BLaER1 (cell line): ENCODE measurements around the gene APOH.

Experiments used
- H3K27ac ChIP-seq: shearing (Covaris generic); formaldehyde crosslinking; 2 replicates; pipeline ENCODE4 v1.8.1; 2022
- H3K27me3 ChIP-seq: shearing (Covaris generic); formaldehyde crosslinking; 2 replicates; pipeline ENCODE4 v1.8.1; 2022
- H3K36me3 ChIP-seq: shearing (Covaris generic); formaldehyde crosslinking; 2 replicates; pipeline ENCODE4 v1.8.1; 2022
- H3K4me1 ChIP-seq: shearing (Covaris generic); formaldehyde crosslinking; 2 replicates; pipeline ENCODE4 v1.8.1; 2022
- H3K4me2 ChIP-seq: shearing (Covaris generic); formaldehyde crosslinking; 2 replicates; pipeline ENCODE4 v1.8.1; 2022
- H3K4me3 ChIP-seq: shearing (Covaris generic); formaldehyde crosslinking; 2 replicates; pipeline ENCODE4 v1.8.1; 2022
- H3K9ac ChIP-seq: shearing (Covaris generic); formaldehyde crosslinking; 2 replicates; pipeline ENCODE4 v1.8.1; 2022
- H3K9me3 ChIP-seq: shearing (Covaris generic); formaldehyde crosslinking; 2 replicates; pipeline ENCODE4 v1.8.1; 2022
- H4K20me1 ChIP-seq: shearing (Covaris generic); formaldehyde crosslinking; 2 replicates; pipeline ENCODE4 v1.8.1; 2022
- Cebpa-rat ChIP-seq: shearing (Covaris generic); IDR thresholded peaks from 2 replicates; pipeline ENCODE4 v1.8.1; 2022

APOH gene

DNA sequence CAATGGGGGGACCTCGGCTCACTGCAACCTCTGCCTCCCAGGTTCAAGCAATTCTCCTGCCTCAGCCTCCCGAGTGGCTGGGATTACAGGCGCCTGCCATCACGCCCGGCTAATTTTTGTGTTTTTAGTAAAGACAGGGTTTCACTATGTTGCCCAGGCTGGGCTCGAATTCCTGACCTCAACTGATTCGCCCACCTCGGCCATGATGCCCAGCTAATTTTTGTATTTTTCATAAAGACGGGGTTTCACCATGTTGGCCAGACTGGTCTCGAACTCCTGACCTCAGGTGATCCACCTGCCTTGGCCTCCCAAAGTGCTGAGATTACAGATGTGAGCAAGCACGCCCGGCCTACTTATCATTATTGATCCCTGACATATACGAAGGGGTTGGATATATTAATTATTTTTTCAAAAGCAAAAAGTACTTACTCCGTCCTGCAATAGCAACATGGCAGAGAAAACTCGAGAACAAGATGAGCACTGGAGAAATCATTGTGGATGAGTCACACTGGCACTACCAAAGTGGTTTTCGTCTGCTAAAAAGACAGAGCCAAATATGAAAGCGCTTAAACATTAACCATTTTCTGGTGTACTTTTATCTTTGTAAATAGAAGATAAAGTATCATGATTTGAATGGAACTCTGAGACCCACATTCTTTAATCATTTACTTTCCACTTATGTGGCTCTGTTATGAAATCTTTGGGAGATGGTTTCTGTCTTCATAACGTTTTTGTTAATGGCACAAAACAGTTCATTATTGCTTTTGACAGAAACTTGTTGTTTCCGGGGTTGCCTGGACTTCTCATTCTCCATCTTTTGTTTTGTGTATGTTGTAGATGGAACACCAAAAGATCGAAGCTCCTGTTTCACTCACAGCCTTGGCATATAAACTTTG, at the start of gene APOH:
Gene APOH (minus strand): TSS at position 529 of the 896 bp plus-strand sequence. CDS start 36 bp downstream, at position 493.
- no peak for TF ChIP-seq Cebpa-rat
- Histone ChIP-seq H4K20me1 (no peaks in the 10 kb centered on the region), H3K27me3 (no peaks in the 10 kb centered on the region), H3K4me3 (no peak within 1 kb of the TSS), H3K9me3 (no peaks in the 10 kb centered on the region), H3K27ac (no peak within 1 kb of the TSS), H3K9ac (no peak within 1 kb of the TSS), H3K4me1 (0 out of 2 replicates have a peak, but pooled peaks cover 3% of the 10 kb centered on the region), H3K4me2 (no peak within 1 kb of the TSS), H3K36me3 (no peaks in the 10 kb centered on the region)

DNA sequence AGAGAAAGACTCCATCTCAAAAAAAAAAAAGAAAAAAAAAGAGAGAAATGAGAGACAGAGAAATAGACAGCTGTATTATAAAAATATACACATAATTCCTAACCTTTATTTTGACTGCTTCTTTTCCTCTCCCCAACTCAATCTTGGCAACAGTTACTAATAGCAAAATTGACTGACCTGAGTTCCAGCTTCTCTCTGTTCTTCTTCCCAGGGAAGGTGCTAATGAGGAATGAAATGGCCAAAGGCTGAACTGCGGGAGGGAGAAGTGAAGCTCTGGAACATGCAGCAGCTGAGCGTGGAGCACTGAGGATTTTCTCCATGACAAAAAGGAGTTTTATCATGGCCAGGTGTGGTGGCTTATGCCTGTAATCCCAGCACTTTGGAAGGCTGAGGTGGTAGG, 48.0 kb upstream of the APOH start:
- H3K36me3 ChIP-seq, result no peaks in the 10 kb centered on the region
- no peak for TF ChIP-seq Cebpa-rat
- no peaks in the 10 kb centered on the region for H3K9me3 ChIP-seq
- H4K20me1 ChIP-seq, result no peaks in the 10 kb centered on the region
- H3K27ac ChIP-seq, result no peak overlapping the region
- H3K27me3 ChIP-seq, result no peaks in the 10 kb centered on the region
- H3K4me3 ChIP-seq, result no peak overlapping the region
- H3K4me1 ChIP-seq, result no peaks in the 10 kb centered on the region
- no peak overlapping the region for H3K9ac ChIP-seq
- no peak overlapping the region for H3K4me2 ChIP-seq

DNA sequence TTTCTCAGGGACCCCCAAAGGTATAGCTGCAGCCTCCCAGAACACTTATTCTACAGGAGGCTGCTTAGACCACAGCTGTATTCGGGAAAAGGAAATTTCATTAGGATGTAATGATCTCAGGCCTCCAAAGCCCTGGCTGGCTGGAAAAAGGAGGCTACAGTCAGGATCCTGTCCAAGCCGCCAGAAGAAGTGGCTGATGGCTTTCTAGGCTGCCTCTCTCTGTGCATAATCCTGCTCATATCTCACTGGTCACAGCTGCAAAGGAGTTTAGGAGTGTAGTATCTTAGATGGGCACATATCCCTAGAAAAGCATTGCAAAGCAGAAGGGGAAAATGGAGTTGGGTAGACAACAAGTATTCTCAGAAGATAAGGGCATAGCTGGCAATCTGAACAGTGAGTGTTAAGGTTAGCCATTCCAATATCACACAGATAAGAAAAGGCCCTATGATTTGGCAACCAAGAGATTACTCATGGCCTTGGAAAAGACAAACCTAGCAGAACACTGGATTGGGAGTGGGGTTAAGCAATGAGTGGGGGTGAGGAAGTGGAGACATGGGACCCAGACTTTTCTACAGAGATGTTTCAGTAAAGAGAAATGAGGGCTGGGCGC, 47.2 kb upstream of the APOH start:
- Histone ChIP-seq H3K36me3 (no peaks in the 10 kb centered on the region), H3K4me2 (no peak overlapping the region), H3K27me3 (no peaks in the 10 kb centered on the region), H3K9ac (no peak overlapping the region), H4K20me1 (no peaks in the 10 kb centered on the region), H3K9me3 (peaks cover 6% of the 10 kb centered on the region), H3K27ac (no peak overlapping the region), H3K4me3 (no peak overlapping the region), H3K4me1 (no peaks in the 10 kb centered on the region)
- no peak for TF ChIP-seq Cebpa-rat

GRCh38 chr17:66275651-66276050, 46.4 kb upstream of the APOH start:
- Histone ChIP-seq H3K36me3 (no peaks in the 10 kb centered on the region), H3K4me3 (no peak overlapping the region), H3K9ac (no peak overlapping the region), H3K4me2 (no peak overlapping the region), H3K27me3 (no peaks in the 10 kb centered on the region), H4K20me1 (no peaks in the 10 kb centered on the region), H3K27ac (no peak overlapping the region), H3K9me3 (peaks cover 13% of the 10 kb centered on the region), H3K4me1 (no peaks in the 10 kb centered on the region)
- no peak for TF ChIP-seq Cebpa-rat

DNA sequence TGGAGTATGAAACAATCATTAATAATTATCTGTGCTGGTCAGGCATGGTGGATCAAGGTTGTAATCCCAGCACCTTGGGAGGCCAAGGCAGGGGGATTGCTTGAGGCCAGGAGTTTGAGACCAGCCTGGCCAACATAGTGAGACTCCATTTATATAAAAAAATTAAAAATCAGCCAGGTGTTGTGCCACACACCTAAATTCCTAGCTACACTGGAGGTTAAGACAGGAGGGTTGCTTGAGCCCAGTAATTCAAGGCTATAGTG, 44.3 kb upstream of the APOH start:
- Histone ChIP-seq H3K27me3 (no peaks in the 10 kb centered on the region), H3K27ac (no peak overlapping the region), H3K4me1 (no peaks in the 10 kb centered on the region), H4K20me1 (no peaks in the 10 kb centered on the region), H3K9ac (no peak overlapping the region), H3K4me3 (no peak overlapping the region), H3K9me3 (peaks cover 17% of the 10 kb centered on the region), H3K36me3 (no peaks in the 10 kb centered on the region), H3K4me2 (no peak overlapping the region)
- no peak for TF ChIP-seq Cebpa-rat

DNA sequence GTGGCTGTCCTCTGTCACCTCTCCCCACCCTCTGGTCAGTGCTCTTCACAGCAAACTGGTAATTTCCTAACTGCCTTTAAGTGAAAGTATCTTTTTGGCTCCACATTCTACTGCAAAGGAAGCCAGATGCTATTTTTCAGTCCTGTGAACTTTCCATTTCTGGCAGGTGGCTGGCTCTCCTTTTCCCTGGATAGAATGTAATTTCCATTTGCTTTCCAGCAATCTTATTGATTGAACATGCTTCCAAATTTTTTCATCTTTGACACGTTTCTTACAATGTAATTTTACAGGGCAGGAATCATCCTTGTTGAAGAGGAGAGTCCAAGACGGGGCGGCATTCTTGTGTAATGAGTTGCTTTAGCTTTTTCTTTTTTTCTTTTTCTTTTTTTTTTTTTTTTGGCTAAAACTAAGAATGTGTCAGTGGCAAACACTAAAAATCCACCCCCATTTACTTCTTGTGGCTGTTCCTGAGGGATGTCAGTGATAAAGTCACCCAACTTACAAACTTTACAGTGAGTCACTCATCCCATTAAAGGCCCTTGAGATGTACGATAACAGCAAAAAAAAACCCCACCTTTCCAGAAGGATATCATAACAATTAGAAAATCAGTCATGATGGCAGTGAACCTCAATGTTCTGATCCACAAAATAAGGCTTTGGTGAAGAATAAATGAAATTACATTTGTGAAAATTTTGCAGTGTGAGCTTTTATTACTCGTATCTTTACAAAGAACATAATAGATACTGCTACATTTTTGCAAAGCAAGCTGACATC, 43.8 kb upstream of the APOH start:
- no peak overlapping the region for H3K4me3 ChIP-seq
- H3K27ac ChIP-seq, result no peak overlapping the region
- no peak overlapping the region for H3K4me2 ChIP-seq

GRCh38 chr17:66271512-66271911, 42.3 kb upstream of the APOH start:
- no peak overlapping the region for H3K9ac ChIP-seq
- no peak overlapping the region for H3K27ac ChIP-seq
- no peaks in the 10 kb centered on the region for H3K4me1 ChIP-seq
- H3K4me2 ChIP-seq, result no peak overlapping the region
- no peaks in the 10 kb centered on the region for H3K27me3 ChIP-seq
- no peak for TF ChIP-seq Cebpa-rat
- H3K9me3 ChIP-seq, result peaks cover 17% of the 10 kb centered on the region
- H4K20me1 ChIP-seq, result no peaks in the 10 kb centered on the region
- no peaks in the 10 kb centered on the region for H3K36me3 ChIP-seq
- no peak overlapping the region for H3K4me3 ChIP-seq

More for the DNA sequence above, 43.8 kb upstream of the APOH start:
- TF ChIP-seq Cebpa-rat, result no peak
- Histone ChIP-seq H4K20me1 (no peaks in the 10 kb centered on the region), H3K4me1 (no peaks in the 10 kb centered on the region), H3K27me3 (no peaks in the 10 kb centered on the region), H3K36me3 (no peaks in the 10 kb centered on the region), H3K9ac (no peak overlapping the region), H3K9me3 (peaks cover 17% of the 10 kb centered on the region)

DNA sequence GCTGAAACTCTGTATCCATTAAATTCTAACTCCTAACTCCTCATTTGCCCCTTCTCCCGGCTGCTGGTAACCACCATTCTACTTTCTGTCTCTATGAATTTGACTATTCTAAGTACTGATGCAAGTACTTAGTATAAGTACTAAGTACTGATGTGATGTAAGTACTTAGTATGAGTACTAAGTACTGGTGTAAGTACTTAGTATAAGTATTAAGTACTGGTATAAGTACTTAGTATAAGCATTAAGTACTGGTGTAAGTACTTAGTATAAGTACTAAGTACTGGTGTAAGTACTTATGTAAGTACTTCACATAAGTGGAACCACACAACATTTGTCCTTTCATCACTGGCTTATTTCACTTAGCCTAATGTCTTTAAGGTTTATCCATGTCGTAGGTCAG, 40.9 kb upstream of the APOH start:
- H3K9me3 ChIP-seq, result peaks cover 17% of the 10 kb centered on the region
- no peak for TF ChIP-seq Cebpa-rat
- H3K27me3 ChIP-seq, result no peaks in the 10 kb centered on the region
- H3K4me2 ChIP-seq, result no peak overlapping the region
- H3K4me1 ChIP-seq, result no peaks in the 10 kb centered on the region
- no peaks in the 10 kb centered on the region for H3K36me3 ChIP-seq
- H4K20me1 ChIP-seq, result no peaks in the 10 kb centered on the region
- H3K4me3 ChIP-seq, result no peak overlapping the region
- H3K9ac ChIP-seq, result no peak overlapping the region
- H3K27ac ChIP-seq, result no peak overlapping the region

GRCh38 chr17:66268247-66268927, 39.2 kb upstream of the APOH start:
- no peak overlapping the region for H3K4me3 ChIP-seq

More at GRCh38 chr17:66268247-66268927, 39.2 kb upstream of the APOH start:
- no peak for TF ChIP-seq Cebpa-rat
- no peak overlapping the region for H3K27ac ChIP-seq
- H3K4me2 ChIP-seq, result no peak overlapping the region
- H3K4me1 ChIP-seq, result no peaks in the 10 kb centered on the region
- H3K27me3 ChIP-seq, result no peaks in the 10 kb centered on the region
- H3K9ac ChIP-seq, result no peak overlapping the region
- no peaks in the 10 kb centered on the region for H3K36me3 ChIP-seq
- H4K20me1 ChIP-seq, result no peaks in the 10 kb centered on the region
- H3K9me3 ChIP-seq, result peaks cover 29% of the 10 kb centered on the region
